Hematopoietic multipotent progenitor cell treated with erythropoietin and hydrocortisone succinate and interleukin-3 and kit ligand, for 17 days (in vitro differentiated cells): Measurements from ENCODE around the gene SLC39A7.

ENCODE experiments used
- DNase-seq: peaks from one replicate; pipeline ENCODE4 v3.0.0-alpha.2; 2015; ENCODE audit warnings: low spot score

SLC39A7 gene

GRCh38 chr6:33170176-33171015 is 30.3 kb upstream of the SLC39A7 start:
- no peak for DNase-seq

- DNase-seq: no peak
Measured at GRCh38 chr6:33171016-33171879, 29.4 kb upstream of the SLC39A7 start.

- no peak for DNase-seq
Measured at GRCh38 chr6:33171880-33172687, 28.6 kb upstream of the SLC39A7 start.

- DNase-seq: peak; percentile 37
Measured at GRCh38 chr6:33172688-33173534, 27.8 kb upstream of the SLC39A7 start.

- no peak for DNase-seq
Measured at GRCh38 chr6:33173535-33174180, 27.0 kb upstream of the SLC39A7 start.

- no peak for DNase-seq
Measured at GRCh38 chr6:33174784-33175183, 25.9 kb upstream of the SLC39A7 start.

- no peak for DNase-seq
Measured at GRCh38 chr6:33175436-33176069, 25.1 kb upstream of the SLC39A7 start.

- no peak for DNase-seq
Measured at GRCh38 chr6:33176906-33177305, 23.8 kb upstream of the SLC39A7 start.

- no peak for DNase-seq
Measured at GRCh38 chr6:33177552-33178446, 22.9 kb upstream of the SLC39A7 start.

- no peak for DNase-seq
Measured at GRCh38 chr6:33178755-33179475, 21.8 kb upstream of the SLC39A7 start.

GRCh38 chr6:33181141-33181540 is 19.5 kb upstream of the SLC39A7 start:
- DNase-seq: no peak

- DNase-seq: no peak
Measured at GRCh38 chr6:33183071-33183683, 17.5 kb upstream of the SLC39A7 start.

GRCh38 chr6:33185190-33185589 is 15.5 kb upstream of the SLC39A7 start:
- DNase-seq: no peak

GRCh38 chr6:33185654-33186187 is 14.9 kb upstream of the SLC39A7 start:
- no peak for DNase-seq

- no peak for DNase-seq
Measured at GRCh38 chr6:33187809-33188208, 12.9 kb upstream of the SLC39A7 start.

- DNase-seq: no peak
Measured at GRCh38 chr6:33189164-33189563, 11.5 kb upstream of the SLC39A7 start.

GRCh38 chr6:33189625-33190448 is 10.8 kb upstream of the SLC39A7 start:
- DNase-seq: no peak
